Measurements from ENCODE around the gene SOCS1. TPM values are rescaled to one million over a fixed set of nuclear protein-coding genes. Genes with fewer than 3 reads are reported as not detected.

Gene SOCS1
- total RNA-seq (10 to 100 TPM; 16.7 to 30.5 TPM), polyA plus RNA-seq (10 to 100 TPM; 13.8 to 39.7 TPM)
- long read RNA-seq, donor 1, transcript SOCS1-201 (2 exons, 1,225 nt) = major isoform, 35 of 48 reads
- long read RNA-seq, donor 1, transcript SOCS1-202 (1 exons, 1,784 nt) = minor isoform, 13 of 48 reads
- long read RNA-seq, donor 1, partial matches to known transcripts = 0 of 48 reads
- long read RNA-seq, donor 1, other reads (novel, unspliced or antisense) = 0 of 48 reads
- long read RNA-seq, donor 2, transcript SOCS1-201 (2 exons, 1,225 nt) = major isoform, 7 of 12 reads
- long read RNA-seq, donor 2, transcript SOCS1-202 (1 exons, 1,784 nt) = minor isoform, 5 of 12 reads
- long read RNA-seq, donor 2, partial matches to known transcripts = 0 of 12 reads
- long read RNA-seq, donor 2, other reads (novel, unspliced or antisense) = 0 of 12 reads
- long read RNA-seq, donor 3, transcript SOCS1-202 (1 exons, 1,784 nt) = minor isoform, 5 of 17 reads
- long read RNA-seq, donor 3, transcript SOCS1-201 (2 exons, 1,225 nt) = major isoform, 12 of 17 reads
- long read RNA-seq, donor 3, partial matches to known transcripts = 0 of 17 reads
- long read RNA-seq, donor 3, other reads (novel, unspliced or antisense) = 0 of 17 reads
- long read RNA-seq, donor 4, transcript SOCS1-201 (2 exons, 1,225 nt) = minor isoform, 11 of 24 reads
- long read RNA-seq, donor 4, transcript SOCS1-202 (1 exons, 1,784 nt) = major isoform, 13 of 24 reads
- long read RNA-seq, donor 4, partial matches to known transcripts = 0 of 24 reads
- long read RNA-seq, donor 4, other reads (novel, unspliced or antisense) = 0 of 24 reads
- long read RNA-seq, donor 5, transcript SOCS1-201 (2 exons, 1,225 nt) = major isoform, 34 of 50 reads
- long read RNA-seq, donor 5, transcript SOCS1-202 (1 exons, 1,784 nt) = minor isoform, 16 of 50 reads
- long read RNA-seq, donor 5, partial matches to known transcripts = 0 of 50 reads
- long read RNA-seq, donor 5, other reads (novel, unspliced or antisense) = 0 of 50 reads

GRCh38 chr16:11255737-11256660 is at the start of gene SOCS1:
Gene SOCS1 (minus strand): TSS chr16:11256204. CDS start chr16:11255478, 726 bp downstream.
- WGBS, 2 donors = 0% methylated on average over 60 to 100 of the region's 100 CpGs
- DNase-seq = peak; percentile 93 to 95 (median 94)
- ATAC-seq (ENCODE audit: insufficient read depth, low FRiP score) = peak; percentile 80
- H3K27ac ChIP-seq (ENCODE audit: low read depth in 1 of 2, low read length in 1 of 2) = peak within 1 kb of the TSS; percentile 97 to 98
- H3K4me3 ChIP-seq = peak within 1 kb of the TSS; percentile 73
- peaks cover 0 to 33% (median 10%) of the 10 kb centered on the region in 4 donors for H3K36me3 ChIP-seq (ENCODE audit: control insufficient read depth in 4 of 4, insufficient read depth in 4 of 4, low read length in 4 of 4)
- no peaks in the 10 kb centered on the region for H3K27me3 ChIP-seq (ENCODE audit: control insufficient read depth in 3 of 3, insufficient read depth in 3 of 3, low read length in 2 of 3)
- H3K4me1 ChIP-seq (ENCODE audit: control insufficient read depth in 5 of 5, insufficient read depth in 5 of 5, low read length in 5 of 5) = peaks cover 0 to 47% (median 11%) of the 10 kb centered on the region in 5 donors
- H3K9ac ChIP-seq (ENCODE audit: insufficient read depth in 1 of 2, low read length in 2 of 2) = peak within 1 kb of the TSS; percentile 17 to 77
- no peaks in the 10 kb centered on the region for H3K9me3 ChIP-seq (ENCODE audit: control insufficient read depth in 4 of 4, insufficient read depth in 3 of 4, low read length in 3 of 4)
- TF ChIP-seq CTCF (IDR thresholded peaks at IDR 0.05; ENCODE audit: control extremely low read depth, extremely low read depth) = peak; percentile 69

GRCh38 chr16:11303405-11304138 is 47.6 kb upstream of the SOCS1 start:
- H3K9me3 ChIP-seq (ENCODE audit: control insufficient read depth in 4 of 4, insufficient read depth in 3 of 4, low read length in 3 of 4) = no peaks in the 10 kb centered on the region
- no peaks in the 10 kb centered on the region for H3K27me3 ChIP-seq (ENCODE audit: control insufficient read depth in 3 of 3, insufficient read depth in 3 of 3, low read length in 2 of 3)
- TF ChIP-seq CTCF (IDR thresholded peaks at IDR 0.05; ENCODE audit: control extremely low read depth, extremely low read depth) = no peak
- H3K9ac ChIP-seq (ENCODE audit: insufficient read depth in 1 of 2, low read length in 2 of 2) = no peak overlapping the region
- WGBS, 2 donors = 54 to 70% methylated on average over 18 of the region's 18 CpGs
- ATAC-seq (ENCODE audit: insufficient read depth, low FRiP score) = peak; percentile 60
- peak overlapping the region in 1 of 2 donors; percentile 69 for H3K27ac ChIP-seq (ENCODE audit: low read depth in 1 of 2, low read length in 1 of 2)
- no peak overlapping the region for H3K4me3 ChIP-seq
- peaks cover 0 to 12% (median 0%) of the 10 kb centered on the region in 5 donors for H3K4me1 ChIP-seq (ENCODE audit: control insufficient read depth in 5 of 5, insufficient read depth in 5 of 5, low read length in 5 of 5)
- DNase-seq = peak; percentile 74 to 89 (median 86)
- no peaks in the 10 kb centered on the region for H3K36me3 ChIP-seq (ENCODE audit: control insufficient read depth in 4 of 4, insufficient read depth in 4 of 4, low read length in 4 of 4)

- H3K4me3 ChIP-seq = no peak overlapping the region
- H3K27ac ChIP-seq (ENCODE audit: low read depth in 1 of 2, low read length in 1 of 2) = peak overlapping the region in 1 of 2 donors; percentile 69
- no peaks in the 10 kb centered on the region for H3K27me3 ChIP-seq (ENCODE audit: control insufficient read depth in 3 of 3, insufficient read depth in 3 of 3, low read length in 2 of 3)
- TF ChIP-seq CTCF (IDR thresholded peaks at IDR 0.05; ENCODE audit: control extremely low read depth, extremely low read depth) = no peak
- 62 to 63% methylated on average over 4 of the region's 4 CpGs for WGBS, 2 donors
- no peak overlapping the region for H3K9ac ChIP-seq (ENCODE audit: insufficient read depth in 1 of 2, low read length in 2 of 2)
- H3K4me1 ChIP-seq (ENCODE audit: control insufficient read depth in 5 of 5, insufficient read depth in 5 of 5, low read length in 5 of 5) = peaks cover 0 to 9% (median 0%) of the 10 kb centered on the region in 5 donors
- H3K36me3 ChIP-seq (ENCODE audit: control insufficient read depth in 4 of 4, insufficient read depth in 4 of 4, low read length in 4 of 4) = no peaks in the 10 kb centered on the region
- no peak for ATAC-seq (ENCODE audit: insufficient read depth, low FRiP score)
- DNase-seq = peak; percentile 71 to 88 (median 74)
- H3K9me3 ChIP-seq (ENCODE audit: control insufficient read depth in 4 of 4, insufficient read depth in 3 of 4, low read length in 3 of 4) = no peaks in the 10 kb centered on the region
These were observed 47.0 kb upstream of the SOCS1 start for GRCh38 chr16:11302977-11303376.
